Astrocyte (in vitro differentiated cells and primary cell): ENCODE data around the gene CDH18. TPM values are rescaled to one million over a fixed set of nuclear protein-coding genes. Genes with fewer than 3 reads are reported as not detected.

Experiments
- DNase-seq: peaks from one replicate; pipeline ENCODE4 v3.0.0-alpha.2; 2010; ENCODE audit warnings: low read depth
- FAIRE-seq: peaks from 2 replicates; lab custom pipeline; 2011; peaks lifted over from hg19 to GRCh38; lab: Jason Lieb, UNC
- H2AFZ ChIP-seq: 2 replicates; pipeline ENCODE4 v1.6.0; 2012; ENCODE audit warnings: low read depth, low read length, inconsistent platforms
- H3K27ac ChIP-seq: 2 replicates; pipeline ENCODE4 v1.5.1; 2011; ENCODE audit warnings: low read depth, low read length, inconsistent platforms
- H3K27me3 ChIP-seq: 2 replicates; pipeline ENCODE4 v1.6.0; 2011; ENCODE audit warnings: low read length, inconsistent platforms; ENCODE audit not compliant: insufficient read depth
- H3K36me3 ChIP-seq: 2 replicates; pipeline ENCODE4 v1.5.1; 2011; ENCODE audit warnings: low read length, inconsistent platforms; ENCODE audit not compliant: insufficient read depth
- H3K4me1 ChIP-seq: 2 replicates; pipeline ENCODE4 v1.5.1; 2011; ENCODE audit warnings: low read length, inconsistent platforms; ENCODE audit not compliant: insufficient read depth
- H3K4me2 ChIP-seq: 2 replicates; pipeline ENCODE4 v1.6.0; 2012; ENCODE audit warnings: low read length, inconsistent platforms
- H3K4me3 ChIP-seq: 2 replicates; pipeline ENCODE4 v1.5.1; 2011; ENCODE audit warnings: low read depth, mild to moderate bottlenecking, low read length, inconsistent platforms; ENCODE audit not compliant: insufficient read depth
- H3K79me2 ChIP-seq: 2 replicates; pipeline ENCODE4 v1.6.0; 2012; ENCODE audit warnings: mild to moderate bottlenecking, low read length, inconsistent platforms; ENCODE audit not compliant: insufficient read depth
- H3K9ac ChIP-seq: 2 replicates; pipeline ENCODE4 v1.6.0; 2012; ENCODE audit warnings: mild to moderate bottlenecking, low read length, inconsistent platforms
- H3K9me3 ChIP-seq: 2 replicates; pipeline ENCODE4 v1.5.1; 2012; ENCODE audit warnings: low read depth, mild to moderate bottlenecking, low read length, inconsistent platforms; ENCODE audit not compliant: insufficient read depth
- H4K20me1 ChIP-seq: 2 replicates; pipeline ENCODE4 v1.6.0; 2012; ENCODE audit warnings: low read length, inconsistent platforms; ENCODE audit not compliant: insufficient read depth
- H3K27ac Mint-ChIP-seq: one replicate; pipeline ENCODE4 v1.8.0; 2021; ENCODE audit warnings: mild to moderate bottlenecking, mixed read lengths; ENCODE audit not compliant: unreplicated experiment
- H3K27me3 Mint-ChIP-seq: one replicate; pipeline ENCODE4 v1.8.0; 2021; ENCODE audit warnings: low read depth, mixed read lengths; ENCODE audit not compliant: unreplicated experiment
- H3K36me3 Mint-ChIP-seq: one replicate; pipeline ENCODE4 v1.8.0; 2021; ENCODE audit warnings: low read depth, mixed read lengths; ENCODE audit not compliant: unreplicated experiment
- H3K4me1 Mint-ChIP-seq: one replicate; pipeline ENCODE4 v1.8.0; 2021; ENCODE audit warnings: low read depth, mixed read lengths; ENCODE audit not compliant: unreplicated experiment
- H3K4me3 Mint-ChIP-seq: one replicate; pipeline ENCODE4 v1.8.0; 2021; ENCODE audit warnings: mild to moderate bottlenecking, moderate library complexity, mixed read lengths; ENCODE audit not compliant: unreplicated experiment
- H3K9me3 Mint-ChIP-seq: one replicate; pipeline ENCODE4 v1.8.0; 2021; ENCODE audit warnings: mild to moderate bottlenecking, mixed read lengths; ENCODE audit not compliant: unreplicated experiment
- CTCF ChIP-seq: IDR thresholded peaks from 2 replicates; pipeline ENCODE4 v1.5.1; 2011; ENCODE audit warnings: low read depth, mild to moderate bottlenecking, inconsistent platforms, low read length, moderate library complexity; ENCODE audit not compliant: insufficient read depth
- EZH2 ChIP-seq: IDR thresholded peaks from 2 replicates; pipeline ENCODE4 v1.6.1; 2012; ENCODE audit warnings: mild to moderate bottlenecking, low read length, inconsistent platforms; ENCODE audit not compliant: insufficient read depth
- total RNA-seq: library from RNA; stranded (reverse); gene quantifications from 2 replicates; pipeline ENCODE4 v1.2.1, GENCODE V29; 2021

CDH18 gene
- total RNA-seq, 1 donor from 2014 or later = not detected

DNA sequence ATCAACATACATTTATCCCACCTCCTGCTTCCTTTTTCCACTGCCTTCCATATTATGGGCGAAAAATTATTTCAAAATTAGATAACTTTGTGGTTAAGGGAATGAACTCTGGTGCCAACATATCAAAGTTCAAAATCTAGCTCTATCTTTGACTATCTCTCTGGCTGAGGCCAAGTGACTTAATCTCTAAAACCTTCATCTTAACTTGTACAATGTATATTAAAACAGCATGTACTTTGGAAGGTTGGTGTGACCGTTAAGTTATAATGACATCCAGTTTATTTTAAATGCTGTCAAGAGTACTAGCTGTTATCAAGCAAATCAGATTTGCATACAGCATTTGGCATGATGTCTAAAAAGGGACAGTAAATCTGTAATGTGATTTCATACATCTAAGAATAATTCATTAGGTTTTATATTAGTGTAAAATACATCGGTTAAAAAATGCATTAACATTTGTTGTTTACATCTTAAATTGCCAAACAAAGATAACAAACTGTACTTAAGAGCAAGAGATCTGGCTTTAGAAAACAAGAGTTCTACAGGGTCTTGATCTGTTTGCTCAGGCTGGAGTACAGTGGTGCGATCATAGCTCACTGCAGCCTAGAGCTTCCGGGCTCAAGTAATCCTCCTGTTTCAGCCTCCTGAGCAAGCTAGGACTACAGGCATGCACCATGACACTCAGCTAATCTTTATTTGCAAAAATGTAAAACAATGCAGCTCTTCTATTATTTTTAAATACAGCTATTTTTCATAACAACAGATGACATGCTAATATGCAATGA lies 102.8 kb downstream of the CDH18 start:
- Histone ChIP-seq H4K20me1 (no peaks in the 10 kb centered on the region), H3K36me3 (no peaks in the 10 kb centered on the region), H3K27me3 (no peaks in the 10 kb centered on the region), H2AFZ (no peak overlapping the region), H3K27ac (no peak overlapping the region), H3K4me2 (no peak overlapping the region), H3K9me3 (no peaks in the 10 kb centered on the region), H3K9ac (no peak overlapping the region), H3K79me2 (no peaks in the 10 kb centered on the region), H3K4me1 (peaks cover 6% of the 10 kb centered on the region), H3K4me3 (no peak overlapping the region)
- Mint-ChIP-seq H3K36me3 (no peaks in the 10 kb centered on the region), H3K4me3 (no peak overlapping the region), H3K9me3 (no peaks in the 10 kb centered on the region), H3K27me3 (no peaks in the 10 kb centered on the region), H3K27ac (no peak overlapping the region), H3K4me1 (peaks cover 8% of the 10 kb centered on the region)
- FAIRE-seq (peak; percentile 29), DNase-seq (no peak)
- no peak for TF ChIP-seq CTCF
- no peak for TF ChIP-seq EZH2

GRCh38 chr5:19880859-19881436 lies 107.1 kb downstream of the CDH18 start:
- no peak overlapping the region for H3K9ac ChIP-seq
- no peaks in the 10 kb centered on the region for H3K9me3 ChIP-seq
- DNase-seq (no peak), FAIRE-seq (no peak)
- TF ChIP-seq EZH2 = no peak
- no peak for TF ChIP-seq CTCF
- H3K4me1 Mint-ChIP-seq = peaks cover 3% of the 10 kb centered on the region
- H2AFZ ChIP-seq = no peak overlapping the region
- no peak overlapping the region for H3K4me3 Mint-ChIP-seq
- H3K27me3 Mint-ChIP-seq = no peaks in the 10 kb centered on the region
- H3K79me2 ChIP-seq = no peaks in the 10 kb centered on the region
- no peak overlapping the region for H3K4me2 ChIP-seq
- no peaks in the 10 kb centered on the region for H3K27me3 ChIP-seq
- peaks cover 1% of the 10 kb centered on the region for H3K4me1 ChIP-seq
- H3K4me3 ChIP-seq = no peak overlapping the region
- H3K36me3 ChIP-seq = no peaks in the 10 kb centered on the region
- no peaks in the 10 kb centered on the region for H3K9me3 Mint-ChIP-seq
- no peak overlapping the region for H3K27ac ChIP-seq
- H3K36me3 Mint-ChIP-seq = no peaks in the 10 kb centered on the region
- no peaks in the 10 kb centered on the region for H4K20me1 ChIP-seq
- H3K27ac Mint-ChIP-seq = no peak overlapping the region

DNA sequence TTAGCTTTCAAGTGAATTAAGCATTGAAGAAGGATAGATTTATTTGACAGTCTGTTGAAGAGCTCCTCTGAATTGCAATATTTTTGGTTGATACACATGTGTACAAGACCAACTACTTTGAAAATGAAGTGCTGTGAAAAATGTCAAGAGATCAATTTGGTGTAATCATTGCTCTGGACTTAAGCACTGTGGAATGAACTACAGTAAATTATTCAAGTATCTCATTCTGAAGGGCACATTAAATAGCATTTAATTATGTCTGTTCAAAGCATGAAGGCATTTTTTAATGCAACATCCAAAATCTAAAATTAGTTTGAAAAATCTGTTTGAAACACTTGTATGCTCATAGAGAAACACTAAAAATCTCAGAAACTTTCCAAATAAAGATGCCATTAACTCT lies 107.5 kb downstream of the CDH18 start:
- H2AFZ ChIP-seq = no peak overlapping the region
- Mint-ChIP-seq H3K9me3 (no peaks in the 10 kb centered on the region), H3K36me3 (no peaks in the 10 kb centered on the region), H3K27me3 (no peaks in the 10 kb centered on the region), H3K27ac (no peak overlapping the region), H3K4me1 (peaks cover 3% of the 10 kb centered on the region), H3K4me3 (no peak overlapping the region)
- no peak overlapping the region for H3K4me2 ChIP-seq
- FAIRE-seq = no peak
- H4K20me1 ChIP-seq = no peaks in the 10 kb centered on the region
- no peak for TF ChIP-seq CTCF
- no peak for TF ChIP-seq EZH2
- H3K79me2 ChIP-seq = no peaks in the 10 kb centered on the region
- no peaks in the 10 kb centered on the region for H3K27me3 ChIP-seq
- H3K9me3 ChIP-seq = no peaks in the 10 kb centered on the region
- no peaks in the 10 kb centered on the region for H3K36me3 ChIP-seq
- no peak overlapping the region for H3K27ac ChIP-seq
- no peak overlapping the region for H3K9ac ChIP-seq
- DNase-seq = no peak
- no peaks in the 10 kb centered on the region for H3K4me1 ChIP-seq
- H3K4me3 ChIP-seq = no peak overlapping the region
